ENCODE data around the gene KDF1. TPM values are rescaled to one million over a fixed set of nuclear protein-coding genes. Genes with fewer than 3 reads are reported as not detected.

The KDF1 gene
- total RNA-seq, 1 donor from 2014 or later: 0.21 TPM

- no peak for DNase-seq (ENCODE audit: low spot score)
- TF ChIP-seq, protein P1, sequence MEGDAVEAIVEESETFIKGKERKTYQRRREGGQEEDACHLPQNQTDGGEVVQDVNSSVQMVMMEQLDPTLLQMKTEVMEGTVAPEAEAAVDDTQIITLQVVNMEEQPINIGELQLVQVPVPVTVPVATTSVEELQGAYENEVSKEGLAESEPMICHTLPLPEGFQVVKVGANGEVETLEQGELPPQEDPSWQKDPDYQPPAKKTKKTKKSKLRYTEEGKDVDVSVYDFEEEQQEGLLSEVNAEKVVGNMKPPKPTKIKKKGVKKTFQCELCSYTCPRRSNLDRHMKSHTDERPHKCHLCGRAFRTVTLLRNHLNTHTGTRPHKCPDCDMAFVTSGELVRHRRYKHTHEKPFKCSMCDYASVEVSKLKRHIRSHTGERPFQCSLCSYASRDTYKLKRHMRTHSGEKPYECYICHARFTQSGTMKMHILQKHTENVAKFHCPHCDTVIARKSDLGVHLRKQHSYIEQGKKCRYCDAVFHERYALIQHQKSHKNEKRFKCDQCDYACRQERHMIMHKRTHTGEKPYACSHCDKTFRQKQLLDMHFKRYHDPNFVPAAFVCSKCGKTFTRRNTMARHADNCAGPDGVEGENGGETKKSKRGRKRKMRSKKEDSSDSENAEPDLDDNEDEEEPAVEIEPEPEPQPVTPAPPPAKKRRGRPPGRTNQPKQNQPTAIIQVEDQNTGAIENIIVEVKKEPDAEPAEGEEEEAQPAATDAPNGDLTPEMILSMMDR (IDR thresholded peaks at IDR 0.05; ENCODE audit: unreplicated experiment): no peak
- H3K27ac Mint-ChIP-seq (ENCODE audit: unreplicated experiment): no peak overlapping the region
- H3K4me1 Mint-ChIP-seq (ENCODE audit: unreplicated experiment): no peaks in the 10 kb centered on the region
- H3K9me3 Mint-ChIP-seq (ENCODE audit: unreplicated experiment): no peaks in the 10 kb centered on the region
- peaks cover 1% of the 10 kb centered on the region for H3K27me3 Mint-ChIP-seq (ENCODE audit: unreplicated experiment)
- H3K36me3 Mint-ChIP-seq (ENCODE audit: low read depth, unreplicated experiment): peaks cover 22% of the 10 kb centered on the region
- no peak overlapping the region for H3K4me3 Mint-ChIP-seq (ENCODE audit: unreplicated experiment)
Observed at GRCh38 chr1:26945138-26945537, 15.1 kb downstream of the KDF1 start.

DNA sequence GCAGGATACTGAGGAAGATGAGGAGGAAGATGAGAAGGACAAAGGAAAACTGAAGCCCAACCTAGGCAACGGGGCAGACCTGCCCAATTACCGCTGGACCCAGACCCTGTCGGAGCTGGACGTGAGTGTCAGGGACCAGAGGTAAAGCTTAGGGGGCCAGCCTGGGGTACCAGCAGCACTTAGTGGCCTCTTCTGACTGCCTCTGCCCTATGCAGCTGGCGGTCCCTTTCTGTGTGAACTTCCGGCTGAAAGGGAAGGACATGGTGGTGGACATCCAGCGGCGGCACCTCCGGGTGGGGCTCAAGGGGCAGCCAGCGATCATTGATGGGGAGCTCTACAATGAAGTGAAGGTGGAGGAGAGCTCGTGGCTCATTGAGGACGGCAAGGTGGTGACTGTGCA, 17.6 kb downstream of the KDF1 start:
- H3K36me3 Mint-ChIP-seq (ENCODE audit: low read depth, unreplicated experiment): peaks cover 22% of the 10 kb centered on the region
- no peaks in the 10 kb centered on the region for H3K9me3 Mint-ChIP-seq (ENCODE audit: unreplicated experiment)
- TF ChIP-seq, protein P1 (IDR thresholded peaks at IDR 0.05; ENCODE audit: unreplicated experiment): no peak
- H3K4me3 Mint-ChIP-seq (ENCODE audit: unreplicated experiment): no peak overlapping the region
- no peaks in the 10 kb centered on the region for H3K4me1 Mint-ChIP-seq (ENCODE audit: unreplicated experiment)
- H3K27me3 Mint-ChIP-seq (ENCODE audit: unreplicated experiment): peaks cover 1% of the 10 kb centered on the region
- H3K27ac Mint-ChIP-seq (ENCODE audit: unreplicated experiment): no peak overlapping the region
- DNase-seq (ENCODE audit: low spot score): no peak

DNA sequence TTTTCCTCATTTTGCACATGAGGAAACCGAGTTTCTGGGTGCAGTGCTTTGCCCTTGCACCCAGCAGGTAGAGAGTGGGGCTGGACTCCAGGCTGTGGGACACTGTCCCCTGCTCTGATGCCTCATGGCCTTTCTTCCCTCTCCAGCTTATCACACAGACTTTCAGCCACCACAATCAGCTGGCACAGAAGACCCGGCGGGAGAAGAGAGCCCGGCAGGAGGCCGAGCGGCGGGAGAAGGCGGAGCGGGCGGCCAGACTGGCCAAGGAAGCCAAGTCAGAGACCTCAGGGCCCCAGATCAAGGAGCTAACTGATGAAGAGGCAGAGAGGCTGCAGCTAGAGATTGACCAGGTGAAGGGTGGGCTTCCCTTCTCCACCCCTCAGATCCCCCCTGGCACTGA, 19.0 kb downstream of the KDF1 start:
- H3K9me3 Mint-ChIP-seq (ENCODE audit: unreplicated experiment): no peaks in the 10 kb centered on the region
- no peak for DNase-seq (ENCODE audit: low spot score)
- H3K4me3 Mint-ChIP-seq (ENCODE audit: unreplicated experiment): no peak overlapping the region
- H3K27ac Mint-ChIP-seq (ENCODE audit: unreplicated experiment): no peak overlapping the region
- no peaks in the 10 kb centered on the region for H3K4me1 Mint-ChIP-seq (ENCODE audit: unreplicated experiment)
- peaks cover 1% of the 10 kb centered on the region for H3K27me3 Mint-ChIP-seq (ENCODE audit: unreplicated experiment)
- peaks cover 22% of the 10 kb centered on the region for H3K36me3 Mint-ChIP-seq (ENCODE audit: low read depth, unreplicated experiment)
- TF ChIP-seq, protein P1 (IDR thresholded peaks at IDR 0.05; ENCODE audit: unreplicated experiment): no peak

DNA sequence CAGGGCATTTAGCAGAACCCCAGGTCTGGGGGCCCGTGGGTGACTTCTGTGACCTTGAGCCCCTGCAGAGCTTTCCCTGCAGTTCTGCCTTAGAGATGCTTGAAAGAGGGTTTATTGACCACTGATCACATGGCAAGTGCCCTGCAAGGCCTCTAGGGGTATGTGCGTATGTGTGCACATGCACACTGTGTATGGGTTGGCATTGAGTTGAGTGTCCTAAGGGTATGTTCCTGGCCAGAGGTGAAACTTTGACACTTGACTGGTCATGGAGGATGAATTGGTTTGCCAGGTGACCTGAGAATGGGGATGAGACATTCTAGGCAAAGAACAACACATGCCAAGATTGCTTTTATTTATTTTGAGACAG, 21.6 kb downstream of the KDF1 start:
- TF ChIP-seq, protein P1 (IDR thresholded peaks at IDR 0.05; ENCODE audit: unreplicated experiment): no peak
- no peak for DNase-seq (ENCODE audit: low spot score)
- peak overlapping the region; percentile 38 for H3K4me3 Mint-ChIP-seq (ENCODE audit: unreplicated experiment)
- H3K27me3 Mint-ChIP-seq (ENCODE audit: unreplicated experiment): peaks cover 1% of the 10 kb centered on the region
- no peaks in the 10 kb centered on the region for H3K4me1 Mint-ChIP-seq (ENCODE audit: unreplicated experiment)
- H3K36me3 Mint-ChIP-seq (ENCODE audit: low read depth, unreplicated experiment): peaks cover 18% of the 10 kb centered on the region
- H3K9me3 Mint-ChIP-seq (ENCODE audit: unreplicated experiment): no peaks in the 10 kb centered on the region
- no peak overlapping the region for H3K27ac Mint-ChIP-seq (ENCODE audit: unreplicated experiment)

- TF ChIP-seq, protein P1 (IDR thresholded peaks at IDR 0.05; ENCODE audit: unreplicated experiment): no peak
- DNase-seq (ENCODE audit: low spot score): no peak
- H3K27ac Mint-ChIP-seq (ENCODE audit: unreplicated experiment): no peak overlapping the region
- H3K36me3 Mint-ChIP-seq (ENCODE audit: low read depth, unreplicated experiment): peaks cover 17% of the 10 kb centered on the region
- H3K9me3 Mint-ChIP-seq (ENCODE audit: unreplicated experiment): no peaks in the 10 kb centered on the region
- H3K4me3 Mint-ChIP-seq (ENCODE audit: unreplicated experiment): no peak overlapping the region
- H3K4me1 Mint-ChIP-seq (ENCODE audit: unreplicated experiment): no peaks in the 10 kb centered on the region
- peaks cover 1% of the 10 kb centered on the region for H3K27me3 Mint-ChIP-seq (ENCODE audit: unreplicated experiment)
Observed at GRCh38 chr1:26938004-26938658, 22.1 kb downstream of the KDF1 start.

Measured in endothelial cell (in vitro differentiated cells).